H9 (cell line): ENCODE measurements around the gene ZNF804A. TPM values are rescaled to one million over a fixed set of nuclear protein-coding genes. Genes with fewer than 3 reads are reported as not detected.

Experiments used
- DNase-seq: peaks from one replicate; pipeline ENCODE4 v3.0.0-alpha.2; 2017
- H2AFZ ChIP-seq: one replicate; pipeline ENCODE4 v1.6.1; 2013; ENCODE audit warnings: mild to moderate bottlenecking, low read length, control low read depth, moderate library complexity
- H2AK5ac ChIP-seq: 2 replicates; pipeline ENCODE4 v1.6.1; 2013; ENCODE audit warnings: low read length, control low read depth, mixed read lengths; ENCODE audit not compliant: insufficient read length
- H2BK120ac ChIP-seq: one replicate; pipeline ENCODE4 v1.6.1; 2013; ENCODE audit warnings: low read depth, mild to moderate bottlenecking, low read length, control low read depth, inconsistent platforms; ENCODE audit not compliant: poor library complexity, severe bottlenecking
- H2BK12ac ChIP-seq: 2 replicates; pipeline ENCODE4 v1.6.1; 2013; ENCODE audit warnings: low read length, control low read depth, mixed read lengths, low read depth; ENCODE audit not compliant: insufficient read length
- H2BK15ac ChIP-seq: 2 replicates; pipeline ENCODE4 v1.6.1; 2013; ENCODE audit warnings: low read depth, low read length, control low read depth
- H2BK20ac ChIP-seq: one replicate; pipeline ENCODE4 v1.6.1; 2013; ENCODE audit warnings: low read depth, mild to moderate bottlenecking, low read length, control low read depth, inconsistent platforms; ENCODE audit not compliant: poor library complexity, severe bottlenecking
- H2BK5ac ChIP-seq: 2 replicates; pipeline ENCODE4 v1.6.1; 2013; ENCODE audit warnings: low read length, control low read depth, mixed read lengths; ENCODE audit not compliant: insufficient read length
- H3K14ac ChIP-seq: 2 replicates; pipeline ENCODE4 v1.6.1; 2013; ENCODE audit warnings: low read length, control low read depth; ENCODE audit not compliant: insufficient read depth
- H3K18ac ChIP-seq: 2 replicates; pipeline ENCODE4 v1.6.1; 2013; ENCODE audit warnings: low read depth, mild to moderate bottlenecking, mixed read lengths, low read length, control low read depth; ENCODE audit not compliant: insufficient read length
- H3K23ac ChIP-seq: 2 replicates; pipeline ENCODE4 v1.6.1; 2013; ENCODE audit warnings: low read length, control low read depth, mixed read lengths, low read depth; ENCODE audit not compliant: insufficient read length
- H3K23me2 ChIP-seq: 2 replicates; pipeline ENCODE4 v1.6.1; 2013; ENCODE audit warnings: low read depth, mild to moderate bottlenecking, mixed read lengths, low read length, control low read depth; ENCODE audit not compliant: insufficient read length, poor library complexity, severe bottlenecking
- H3K27ac ChIP-seq: 2 replicates; pipeline ENCODE4 v1.5.1; 2013; ENCODE audit warnings: low read length, control low read depth, mixed read lengths, low read depth; ENCODE audit not compliant: insufficient read length
- H3K27me3 ChIP-seq: 2 replicates; pipeline ENCODE4 v1.6.1; 2013; ENCODE audit warnings: low read length, control low read depth, inconsistent platforms; ENCODE audit not compliant: insufficient read depth
- H3K4ac ChIP-seq: 2 replicates; pipeline ENCODE4 v1.6.1; 2013; ENCODE audit warnings: low read depth, mild to moderate bottlenecking, control low read depth, inconsistent platforms, low read length, moderate library complexity
- H3K4me1 ChIP-seq: 2 replicates; pipeline ENCODE4 v1.6.1; 2013; ENCODE audit warnings: low read length, control low read depth, inconsistent platforms; ENCODE audit not compliant: insufficient read depth
- H3K4me2 ChIP-seq: 2 replicates; pipeline ENCODE4 v1.6.1; 2013; ENCODE audit warnings: low read length, control low read depth, mixed read lengths; ENCODE audit not compliant: insufficient read length, insufficient read depth
- H3K56ac ChIP-seq: 2 replicates; pipeline ENCODE4 v1.6.1; 2013; ENCODE audit warnings: low read depth, mild to moderate bottlenecking, mixed read lengths, low read length, control low read depth; ENCODE audit not compliant: insufficient read length
- H3K79me1 ChIP-seq: 2 replicates; pipeline ENCODE4 v1.6.1; 2013; ENCODE audit warnings: low read depth, mild to moderate bottlenecking, moderate library complexity, low read length, control low read depth, inconsistent platforms; ENCODE audit not compliant: insufficient read depth, poor library complexity, severe bottlenecking
- H3K79me2 ChIP-seq: 2 replicates; pipeline ENCODE4 v1.6.1; 2013; ENCODE audit warnings: low read length, control low read depth, inconsistent platforms; ENCODE audit not compliant: insufficient read depth
- H3K9ac ChIP-seq: 2 replicates; pipeline ENCODE4 v1.6.1; 2013; ENCODE audit warnings: low read length, control low read depth, mixed read lengths; ENCODE audit not compliant: insufficient read length; ENCODE audit errors: extremely low read depth
- H3K9me3 ChIP-seq: one replicate; pipeline ENCODE4 v1.6.1; 2013; ENCODE audit warnings: low read depth, low read length, inconsistent platforms; ENCODE audit not compliant: control insufficient read depth
- H3T11ph ChIP-seq: one replicate; pipeline ENCODE4 v1.6.1; 2013; ENCODE audit warnings: mild to moderate bottlenecking, low read length, control low read depth, inconsistent platforms
- H4K20me1 ChIP-seq: one replicate; pipeline ENCODE4 v1.6.1; 2013; ENCODE audit not compliant: control insufficient read depth, insufficient read length, insufficient read depth
- H4K5ac ChIP-seq: 2 replicates; pipeline ENCODE4 v1.6.1; 2013; ENCODE audit warnings: low read depth, mild to moderate bottlenecking, mixed read lengths, low read length, control low read depth; ENCODE audit not compliant: insufficient read length
- H4K8ac ChIP-seq: replicated peaks from 2 replicates; pipeline ENCODE4 v1.6.1; 2013; ENCODE audit warnings: low read length, control low read depth, mixed read lengths, low read depth; ENCODE audit not compliant: insufficient read length
- H4K91ac ChIP-seq: 2 replicates; pipeline ENCODE4 v1.6.1; 2013; ENCODE audit warnings: low read depth, mild to moderate bottlenecking, moderate library complexity, mixed read lengths, low read length, control low read depth; ENCODE audit not compliant: insufficient read length
- H3K27ac Mint-ChIP-seq, 3 experiments: 2 replicates in 2 of 3; 3 replicates in 1 of 3; pipeline ENCODE4 v1.8.0; 2020 to 2021; ENCODE audit warnings: mixed read lengths in 3 of 3, mild to moderate bottlenecking in 1 of 3, moderate library complexity in 1 of 3
- H3K27me3 Mint-ChIP-seq: 2 replicates; pipeline ENCODE4 v1.8.0; 2021; ENCODE audit warnings: low read depth, mild to moderate bottlenecking, moderate library complexity, mixed read lengths
- H3K36me3 Mint-ChIP-seq, 3 experiments: 2 replicates in 2 of 3; 3 replicates in 1 of 3; pipeline ENCODE4 v1.8.0; 2020 to 2021; ENCODE audit warnings: low read depth in 3 of 3, mixed read lengths in 3 of 3; ENCODE audit not compliant: insufficient read depth in 1 of 3
- H3K4me1 Mint-ChIP-seq, 2 experiments: 2 replicates each; pipeline ENCODE4 v1.8.0; 2020; ENCODE audit warnings: mixed read lengths in 2 of 2
- H3K4me3 Mint-ChIP-seq, 2 experiments: 2 replicates in 1 of 2; 3 replicates in 1 of 2; pipeline ENCODE4 v1.8.0; 2020 to 2021; ENCODE audit warnings: mild to moderate bottlenecking in 2 of 2, mixed read lengths in 2 of 2, moderate library complexity in 1 of 2
- H3K9me3 Mint-ChIP-seq, 2 experiments: 2 replicates in 1 of 2; 3 replicates in 1 of 2; pipeline ENCODE4 v1.8.0; 2020; ENCODE audit warnings: mild to moderate bottlenecking in 2 of 2, mixed read lengths in 2 of 2, moderate library complexity in 1 of 2
- CTCF ChIP-seq: fragments of 200-600 bp; sonication (generic); conservative IDR thresholded peaks from 3 replicates; pipeline ENCODE4 v1.8.0; 2021; ENCODE audit warnings: antibody characterized with exemption, mild to moderate bottlenecking
- WGBS: extraction: QIAGEN DNeasy Blood & Tissue Kit; methylation state at CpG from one replicate; pipeline ENCODE4 v1.1.7; 2013; ENCODE audit warnings: missing lambda C conversion rate, low lambda C conversion rate, mixed read lengths; ENCODE audit not compliant: insufficient read length; ENCODE audit errors: extremely low coverage; 5-methylcytosine and 5-hydroxymethylcytosine counted together
- total RNA-seq: library from RNA; stranded (reverse); gene quantifications from 2 replicates; pipeline ENCODE4 v1.2.1, GENCODE V29; 2021

The ZNF804A gene
- total RNA-seq, 1 experiment from 2014 or later = not detected

GRCh38 chr2:184577056-184577455 is 21.3 kb upstream of the ZNF804A start:
- WGBS = no CpG with 5 or more reads among the region's 1 CpG
- Histone ChIP-seq H3K56ac (no peak overlapping the region), H3K79me1 (no peaks in the 10 kb centered on the region), H2BK20ac (no peak overlapping the region), H3K9ac (no peak overlapping the region), H4K91ac (no peak overlapping the region), H4K8ac (no peak overlapping the region), H3K18ac (no peak overlapping the region), H2BK15ac (no peak overlapping the region), H3K4ac (no peak overlapping the region), H3K27ac (no peak overlapping the region), H2BK12ac (no peak overlapping the region), H2BK5ac (no peak overlapping the region), H2AK5ac (no peak overlapping the region), H3K9me3 (no peaks in the 10 kb centered on the region), H2AFZ (no peak overlapping the region), H3K79me2 (no peaks in the 10 kb centered on the region), H3K27me3 (no peaks in the 10 kb centered on the region), H3K4me2 (no peak overlapping the region), H3K23me2 (no peaks in the 10 kb centered on the region), H3K23ac (no peak overlapping the region), H2BK120ac (no peak overlapping the region), H3K14ac (no peak overlapping the region), H4K5ac (no peak overlapping the region), H3T11ph (no peak overlapping the region), H4K20me1 (no peaks in the 10 kb centered on the region), H3K4me1 (no peaks in the 10 kb centered on the region)
- DNase-seq = no peak
- H3K36me3 Mint-ChIP-seq = no peaks in the 10 kb centered on the region
- no peaks in the 10 kb centered on the region for H3K4me1 Mint-ChIP-seq
- TF ChIP-seq CTCF = no peak
- H3K27me3 Mint-ChIP-seq = peaks cover 2% of the 10 kb centered on the region
- H3K4me3 Mint-ChIP-seq = no peak overlapping the region
- no peak overlapping the region for H3K27ac Mint-ChIP-seq
- no peaks in the 10 kb centered on the region for H3K9me3 Mint-ChIP-seq
